Mucosa of stomach (tissue), 1 donor: ENCODE data around the gene OGFOD2.
"Not testable (repeated sequence)": the region's sequence is repeated elsewhere in the genome, so short reads cannot be mapped to it uniquely, and the experiment has no call there.

Experiments
- H3K27me3 ChIP-seq: one replicate; pipeline ENCODE4 v1.7.0; 2013; ENCODE audit warnings: mild to moderate bottlenecking, low read length; ENCODE audit not compliant: control insufficient read depth, insufficient read depth
- H3K36me3 ChIP-seq: one replicate; pipeline ENCODE4 v1.7.0; 2013; ENCODE audit warnings: low read length; ENCODE audit not compliant: control insufficient read depth, insufficient read depth
- H3K4me1 ChIP-seq: one replicate; pipeline ENCODE4 v1.7.0; 2013; ENCODE audit warnings: mild to moderate bottlenecking, low read length; ENCODE audit not compliant: control insufficient read depth, insufficient read depth
- H3K4me3 ChIP-seq: one replicate; pipeline ENCODE4 v1.7.0; 2013; ENCODE audit warnings: low read length
- H3K9ac ChIP-seq: one replicate; pipeline ENCODE4 v1.7.0; 2013; ENCODE audit warnings: mild to moderate bottlenecking, low read length, moderate library complexity
- H3K9me3 ChIP-seq: one replicate; pipeline ENCODE4 v1.7.0; 2013; ENCODE audit warnings: mild to moderate bottlenecking, low read length, moderate library complexity; ENCODE audit not compliant: control insufficient read depth
- donor health status: Pancreatic carcinoma.

The OGFOD2 gene

DNA sequence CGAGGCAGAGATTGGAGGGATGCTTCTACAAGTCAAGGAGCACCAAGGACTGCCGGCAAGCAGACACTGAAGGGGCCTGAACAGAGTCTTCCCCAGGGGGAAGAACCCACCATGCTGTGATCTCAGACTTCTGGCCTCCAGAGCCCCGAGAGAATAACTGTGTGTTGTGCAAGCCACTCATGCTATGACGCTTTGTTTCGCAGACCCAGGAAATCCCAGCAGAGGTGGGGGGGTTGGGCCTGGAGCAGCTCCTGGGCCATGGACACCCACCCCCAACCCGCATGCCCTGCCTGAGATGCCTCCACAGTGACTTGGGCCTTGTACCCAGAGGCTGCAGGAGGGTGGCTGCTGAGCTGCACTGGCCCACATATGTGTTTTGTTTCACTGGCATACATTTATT lies 36.7 kb downstream of the OGFOD2 start:
- Histone ChIP-seq H3K9ac (no peak overlapping the region), H3K36me3 (no peaks in the 10 kb centered on the region), H3K4me1 (no peaks in the 10 kb centered on the region), H3K4me3 (no peak overlapping the region), H3K9me3 (no peaks in the 10 kb centered on the region), H3K27me3 (no peaks in the 10 kb centered on the region)

DNA sequence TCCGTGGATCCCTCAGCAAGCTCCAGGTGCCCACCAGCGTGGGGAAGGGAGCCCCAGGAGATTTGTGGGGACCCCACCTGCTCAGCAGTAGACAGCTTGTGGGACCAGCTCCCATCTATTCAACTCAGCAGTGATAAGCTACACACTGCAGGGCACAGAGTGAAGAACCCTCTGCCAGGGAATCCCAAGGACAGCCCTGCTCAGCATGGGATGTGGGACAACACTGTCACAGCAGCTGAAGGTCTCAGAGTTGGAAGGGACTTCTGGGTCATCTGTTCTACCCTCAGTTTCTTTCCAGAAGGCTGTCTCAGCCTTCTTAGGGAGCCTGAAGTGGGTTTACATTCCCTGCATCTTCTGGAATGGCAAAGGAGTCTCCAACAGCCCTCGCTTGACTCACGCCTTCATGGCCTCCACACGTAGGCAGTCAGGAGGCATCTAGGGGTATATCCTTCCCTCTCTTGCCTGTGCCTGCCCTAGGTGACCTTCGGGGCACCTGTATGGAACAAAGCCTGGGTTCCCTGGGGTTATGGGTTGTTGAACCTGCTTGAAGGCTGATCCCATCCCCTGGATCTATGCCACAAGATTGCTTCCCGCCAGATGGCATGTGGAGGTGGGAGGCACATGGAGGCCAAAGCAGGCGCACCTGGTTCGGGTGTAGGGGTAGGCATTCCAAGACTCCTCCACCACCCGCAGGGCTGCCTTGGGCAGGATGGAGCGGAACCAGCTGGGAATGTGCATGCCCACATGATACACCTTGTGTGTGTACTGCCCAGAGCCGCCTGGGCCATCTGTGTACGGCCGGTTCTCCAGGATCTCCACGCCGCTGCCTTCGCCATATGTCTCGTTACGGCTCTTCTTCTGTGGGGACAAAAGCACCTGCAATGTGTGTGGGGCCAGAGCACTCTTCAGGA lies 38.4 kb downstream of the OGFOD2 start:
- Histone ChIP-seq H3K4me3 (no peak overlapping the region), H3K9ac (no peak overlapping the region), H3K36me3 (no peaks in the 10 kb centered on the region), H3K4me1 (no peaks in the 10 kb centered on the region), H3K9me3 (no peaks in the 10 kb centered on the region), H3K27me3 (no peaks in the 10 kb centered on the region)

DNA sequence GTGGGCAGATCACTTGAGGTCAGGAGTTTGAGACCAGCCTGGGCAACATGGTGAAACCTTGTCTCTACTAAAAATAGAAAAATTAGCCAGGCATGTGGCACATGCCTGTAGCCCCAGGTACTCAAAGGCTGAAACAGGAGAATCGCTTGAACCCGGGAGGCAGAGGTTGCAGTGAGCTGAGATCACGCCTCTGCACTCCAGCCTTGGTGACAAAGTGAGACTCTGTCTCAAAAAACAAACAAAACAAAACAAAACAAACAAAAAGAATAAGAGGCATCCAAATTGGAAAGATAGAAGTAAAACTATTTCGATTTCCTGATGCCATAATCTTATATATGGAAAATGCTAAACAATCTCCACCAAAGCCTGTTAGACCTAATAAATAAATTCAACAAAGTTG lies 39.4 kb downstream of the OGFOD2 start:
- H3K9me3 ChIP-seq, H3K4me3 ChIP-seq, H3K27me3 ChIP-seq, H3K36me3 ChIP-seq, H3K4me1 ChIP-seq, H3K9ac ChIP-seq: not testable (repeated sequence)

DNA sequence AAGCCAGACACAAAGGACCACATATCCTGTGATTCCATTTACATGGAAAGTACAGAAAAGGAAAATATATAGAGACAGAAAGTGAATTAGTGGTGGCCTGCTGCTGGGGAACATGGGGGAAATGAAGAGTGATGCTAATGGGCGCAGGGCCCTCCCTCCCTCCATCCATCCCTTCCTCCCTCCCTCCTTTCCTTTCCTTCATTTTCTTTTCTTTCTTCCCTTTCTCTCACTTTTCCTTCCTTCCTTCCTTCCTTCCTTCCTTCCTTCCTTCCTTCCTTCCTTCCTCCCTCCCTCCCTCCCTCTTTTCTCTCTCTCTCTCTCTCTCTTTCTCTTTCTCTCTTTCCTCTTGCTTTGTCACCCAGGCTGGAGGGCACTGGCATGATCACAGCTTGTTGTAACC lies 42.7 kb downstream of the OGFOD2 start:
- Histone ChIP-seq H3K4me3 (no peak overlapping the region), H3K27me3 (no peaks in the 10 kb centered on the region), H3K9ac (no peak overlapping the region), H3K9me3 (no peaks in the 10 kb centered on the region), H3K4me1 (no peaks in the 10 kb centered on the region), H3K36me3 (no peaks in the 10 kb centered on the region)

DNA sequence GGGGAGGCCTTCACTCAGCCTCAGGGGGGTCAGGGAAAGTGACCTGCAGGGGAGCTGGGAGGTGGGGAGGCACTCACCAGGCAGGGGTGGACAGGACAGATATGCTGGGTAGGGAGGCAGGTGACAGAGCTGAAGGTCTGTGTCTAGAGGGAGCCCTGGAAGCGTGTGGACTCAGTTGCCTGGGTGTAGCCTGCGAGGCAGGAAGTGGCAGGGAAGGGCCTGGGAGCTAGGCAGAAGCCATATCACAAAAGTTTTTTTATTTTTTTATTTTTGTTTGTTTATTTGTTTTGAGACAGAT lies 44.7 kb downstream of the OGFOD2 start:
- Histone ChIP-seq H3K4me1 (no peaks in the 10 kb centered on the region), H3K4me3 (no peak overlapping the region), H3K27me3 (no peaks in the 10 kb centered on the region), H3K9me3 (no peaks in the 10 kb centered on the region), H3K9ac (no peak overlapping the region), H3K36me3 (no peaks in the 10 kb centered on the region)

DNA sequence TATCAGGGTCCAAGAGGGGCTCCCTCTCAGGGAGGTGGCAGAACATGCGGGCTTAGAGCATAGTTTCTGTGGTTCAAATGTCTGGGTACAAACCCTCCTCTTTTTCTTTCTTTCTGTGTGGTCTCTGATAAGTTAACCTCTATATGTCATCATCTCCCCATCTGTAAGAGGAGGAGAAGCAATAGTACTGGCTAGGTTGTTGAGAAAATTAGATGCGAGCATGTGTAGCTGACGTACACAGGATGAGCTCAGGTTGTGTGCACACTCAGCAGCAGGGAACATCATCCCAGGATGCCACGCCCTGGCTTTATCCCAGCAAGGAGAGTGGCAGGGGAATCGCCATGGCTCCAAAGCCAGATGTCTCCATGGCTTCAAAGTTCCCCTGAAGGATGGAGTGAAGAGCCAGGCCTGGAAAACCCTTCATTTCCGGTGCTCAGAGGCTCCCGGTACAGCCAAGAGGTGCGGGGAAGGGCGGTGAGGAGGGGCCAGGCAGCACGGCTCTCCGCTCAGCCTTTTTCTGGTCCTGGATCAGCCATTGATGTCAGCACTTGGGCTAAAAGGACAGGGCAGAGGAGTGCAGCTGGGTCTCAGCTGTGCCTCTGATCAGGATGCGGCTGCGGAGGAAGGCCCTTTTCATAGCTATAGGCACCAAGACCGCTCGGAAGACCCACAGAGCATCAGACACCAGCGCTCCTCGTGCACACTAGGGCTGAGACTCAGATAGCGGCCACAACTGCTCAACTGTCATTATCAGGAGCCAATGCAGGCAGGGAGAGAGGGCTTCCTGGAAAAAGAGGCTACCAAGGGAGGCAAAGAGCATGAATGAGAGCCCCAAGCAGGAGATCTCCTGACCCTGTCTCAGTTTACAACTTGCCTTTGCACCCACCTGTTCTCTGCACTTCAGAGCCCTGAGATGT lies 46.9 kb downstream of the OGFOD2 start:
- Histone ChIP-seq H3K4me1 (no peaks in the 10 kb centered on the region), H3K36me3 (no peaks in the 10 kb centered on the region), H3K27me3 (no peaks in the 10 kb centered on the region), H3K9me3 (no peaks in the 10 kb centered on the region), H3K4me3 (no peak overlapping the region), H3K9ac (no peak overlapping the region)

DNA sequence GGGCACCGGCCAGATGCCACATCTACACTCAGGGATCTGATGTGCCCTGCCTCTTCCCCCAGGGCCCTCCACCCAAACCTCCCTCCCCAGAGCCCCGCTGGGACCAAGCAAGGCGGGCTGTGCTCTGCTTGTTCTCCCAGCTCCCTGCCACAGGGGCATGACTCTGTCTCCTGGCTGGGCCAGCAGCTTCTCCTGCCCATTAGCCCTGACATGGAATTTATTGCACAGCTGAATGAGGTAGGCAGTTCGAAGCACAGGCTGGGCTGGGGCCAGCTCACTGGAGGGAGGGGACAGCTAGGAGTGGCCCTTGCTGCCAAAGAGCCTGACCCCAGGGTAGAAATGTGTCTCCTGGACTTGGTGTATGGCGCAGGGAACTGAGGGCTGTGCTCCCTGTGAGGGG lies 47.8 kb downstream of the OGFOD2 start:
- no peaks in the 10 kb centered on the region for H3K27me3 ChIP-seq
- H3K9ac ChIP-seq, result no peak overlapping the region
- no peak overlapping the region for H3K4me3 ChIP-seq
- H3K36me3 ChIP-seq, result no peaks in the 10 kb centered on the region
- no peaks in the 10 kb centered on the region for H3K9me3 ChIP-seq
- H3K4me1 ChIP-seq, result no peaks in the 10 kb centered on the region

DNA sequence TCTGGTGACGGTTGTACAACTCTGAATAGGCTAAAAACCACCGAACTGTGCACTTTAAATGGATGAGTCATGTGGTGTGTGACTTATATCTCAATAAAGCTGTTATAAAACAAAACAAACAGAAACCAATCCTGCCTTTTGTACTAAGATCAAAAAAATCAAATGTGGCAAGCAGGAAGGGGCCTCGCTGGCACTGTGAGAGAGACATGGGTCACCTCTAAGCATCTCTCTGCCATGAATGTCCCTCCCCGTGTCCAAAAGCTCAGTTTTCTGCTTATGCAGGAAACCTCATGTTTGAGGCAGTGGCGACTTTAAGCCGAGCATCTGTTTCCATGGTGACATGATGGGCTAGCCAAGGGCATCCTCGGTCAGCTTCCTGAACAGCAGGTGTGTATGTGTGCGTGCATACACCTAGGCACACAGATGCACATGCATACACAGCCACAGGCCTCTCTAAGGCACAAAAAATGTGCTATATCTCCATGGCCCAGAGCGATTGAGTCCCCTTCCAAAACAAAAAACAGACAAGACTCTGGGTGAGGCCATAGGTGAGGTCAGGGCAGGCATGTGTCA lies 49.9 kb downstream of the OGFOD2 start:
- no peak overlapping the region for H3K4me3 ChIP-seq
- H3K4me1 ChIP-seq, result no peaks in the 10 kb centered on the region
- H3K36me3 ChIP-seq, result no peaks in the 10 kb centered on the region
- H3K9me3 ChIP-seq, result no peaks in the 10 kb centered on the region
- no peaks in the 10 kb centered on the region for H3K27me3 ChIP-seq
- no peak overlapping the region for H3K9ac ChIP-seq

DNA sequence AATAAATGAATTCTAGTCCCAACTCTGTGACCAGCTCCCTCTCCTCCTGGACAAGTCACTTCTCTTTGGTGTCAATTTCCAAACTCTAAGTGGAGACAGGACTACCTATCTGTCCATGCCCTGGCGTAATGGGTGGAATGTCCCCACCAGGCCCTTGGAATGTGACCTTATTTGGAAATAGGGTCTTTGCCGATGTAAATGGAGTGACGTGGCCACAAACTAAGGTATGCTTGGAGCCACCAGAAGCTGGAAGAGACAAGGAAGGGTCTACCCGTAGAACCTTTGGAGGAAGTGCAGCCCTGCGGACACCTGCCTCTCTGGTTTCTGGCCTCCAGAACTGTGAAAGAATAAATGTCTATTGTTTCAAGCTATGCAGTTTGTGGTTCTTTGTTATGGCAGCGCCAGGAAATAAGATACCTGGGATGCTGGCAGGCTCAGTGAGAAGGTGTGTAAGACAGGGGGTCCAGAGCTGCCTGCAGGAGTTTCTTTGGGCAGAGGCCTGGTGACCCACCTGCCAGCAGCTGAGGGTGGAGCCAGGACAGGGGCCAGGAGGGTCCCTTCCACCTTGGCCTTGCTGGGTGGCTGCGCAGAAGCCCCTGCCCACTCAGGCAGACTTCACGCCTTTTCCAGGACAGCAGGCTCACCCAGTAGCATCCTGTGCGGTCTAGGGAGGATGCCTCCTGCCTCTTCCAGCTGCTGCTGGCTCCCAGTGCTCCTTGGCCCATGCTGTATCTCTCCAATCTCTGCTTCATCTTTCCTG lies 51.2 kb downstream of the OGFOD2 start:
- no peaks in the 10 kb centered on the region for H3K36me3 ChIP-seq
- no peak overlapping the region for H3K4me3 ChIP-seq
- no peak overlapping the region for H3K9ac ChIP-seq
- no peaks in the 10 kb centered on the region for H3K4me1 ChIP-seq
- H3K9me3 ChIP-seq, result no peaks in the 10 kb centered on the region
- no peaks in the 10 kb centered on the region for H3K27me3 ChIP-seq

DNA sequence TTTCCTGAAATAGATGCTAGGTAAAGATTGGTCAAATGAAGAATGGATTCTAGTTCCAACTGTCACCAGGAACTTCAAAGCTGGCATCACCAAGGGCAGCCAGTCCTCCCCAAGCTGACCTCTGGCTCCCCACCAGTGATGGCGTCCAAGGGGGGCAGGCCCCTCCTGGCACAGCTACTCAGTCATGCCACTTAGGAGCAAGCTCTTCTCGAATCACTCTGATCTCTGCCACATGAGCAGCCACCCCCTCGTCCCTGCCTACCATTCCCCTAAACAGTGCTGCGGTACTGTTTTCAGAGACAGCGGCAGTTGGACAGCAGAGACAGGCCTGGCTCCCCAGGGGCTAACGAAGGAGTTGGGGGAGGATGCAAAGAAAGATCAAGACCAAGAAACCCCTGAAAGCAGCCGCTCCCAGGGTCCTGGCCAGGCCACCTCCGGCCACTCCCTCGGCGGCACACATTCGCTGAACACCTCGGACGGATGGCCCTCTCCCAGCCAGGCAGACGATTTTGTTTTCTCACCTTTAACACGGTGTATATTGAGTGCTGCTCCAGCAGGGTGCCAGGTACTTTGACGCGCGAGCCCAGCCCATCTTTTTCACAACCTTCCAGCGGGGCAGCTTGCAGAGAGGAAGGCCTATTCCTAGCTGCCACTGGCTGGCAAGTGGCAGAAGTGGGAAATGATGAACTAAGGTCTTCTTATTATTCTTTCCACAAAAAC lies 52.8 kb downstream of the OGFOD2 start:
- Histone ChIP-seq H3K4me1 (no peaks in the 10 kb centered on the region), H3K9ac (no peak overlapping the region), H3K27me3 (no peaks in the 10 kb centered on the region), H3K36me3 (no peaks in the 10 kb centered on the region), H3K9me3 (no peaks in the 10 kb centered on the region), H3K4me3 (no peak overlapping the region)

DNA sequence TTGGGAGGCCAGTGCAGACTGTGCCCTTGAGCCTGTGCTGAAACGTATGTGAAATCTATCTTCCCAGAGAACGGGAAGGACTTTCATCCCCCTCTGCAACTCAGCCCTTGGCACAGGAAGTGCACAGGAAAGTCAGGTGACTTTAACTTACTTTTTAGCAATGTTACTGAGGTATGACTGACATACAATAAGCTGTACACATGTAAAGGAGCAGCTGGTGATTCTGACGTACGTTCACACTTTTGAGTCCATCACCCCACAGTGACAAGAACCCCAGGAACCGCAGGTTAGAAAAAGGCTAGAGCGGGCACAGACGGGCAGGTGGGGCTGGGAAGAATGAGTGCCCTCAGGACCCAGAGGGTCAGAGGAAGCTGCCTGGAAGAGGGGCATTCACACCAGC lies 53.4 kb downstream of the OGFOD2 start:
- H3K4me1 ChIP-seq, result no peaks in the 10 kb centered on the region
- H3K4me3 ChIP-seq, result no peak overlapping the region
- H3K9ac ChIP-seq, result no peak overlapping the region
- H3K36me3 ChIP-seq, result no peaks in the 10 kb centered on the region
- H3K9me3 ChIP-seq, result no peaks in the 10 kb centered on the region
- H3K27me3 ChIP-seq, result no peaks in the 10 kb centered on the region
